GM13977 (cell line): ENCODE data around the gene LEAP2.

ENCODE experiments used
- DNase-seq: peaks from one replicate; pipeline ENCODE4 v3.0.0; 2012; ENCODE audit warnings: low spot score
- in situ Hi-C: fragments of 300-500 bp; cut with MboI; formaldehyde crosslinking; loops from one replicate; pipeline ENCODE4 v1.12.0; 2022; ENCODE audit warnings: low sequenced_read_pairs, low pct_unique_long_range_greater_than_20kb, mixed read lengths, inconsistent platforms; ENCODE audit not compliant: unreplicated experiment
- TF ChIP-seq, protein P1 (sequence below): IDR thresholded peaks from 2 replicates; pipeline ENCODE4 v1.5.1; 2012; ENCODE audit warnings: mild to moderate bottlenecking, control low read depth; ENCODE audit not compliant: insufficient read depth; ENCODE audit errors: extremely low read depth, missing control alignments

The LEAP2 gene, protein sequence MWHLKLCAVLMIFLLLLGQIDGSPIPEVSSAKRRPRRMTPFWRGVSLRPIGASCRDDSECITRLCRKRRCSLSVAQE

DNA sequence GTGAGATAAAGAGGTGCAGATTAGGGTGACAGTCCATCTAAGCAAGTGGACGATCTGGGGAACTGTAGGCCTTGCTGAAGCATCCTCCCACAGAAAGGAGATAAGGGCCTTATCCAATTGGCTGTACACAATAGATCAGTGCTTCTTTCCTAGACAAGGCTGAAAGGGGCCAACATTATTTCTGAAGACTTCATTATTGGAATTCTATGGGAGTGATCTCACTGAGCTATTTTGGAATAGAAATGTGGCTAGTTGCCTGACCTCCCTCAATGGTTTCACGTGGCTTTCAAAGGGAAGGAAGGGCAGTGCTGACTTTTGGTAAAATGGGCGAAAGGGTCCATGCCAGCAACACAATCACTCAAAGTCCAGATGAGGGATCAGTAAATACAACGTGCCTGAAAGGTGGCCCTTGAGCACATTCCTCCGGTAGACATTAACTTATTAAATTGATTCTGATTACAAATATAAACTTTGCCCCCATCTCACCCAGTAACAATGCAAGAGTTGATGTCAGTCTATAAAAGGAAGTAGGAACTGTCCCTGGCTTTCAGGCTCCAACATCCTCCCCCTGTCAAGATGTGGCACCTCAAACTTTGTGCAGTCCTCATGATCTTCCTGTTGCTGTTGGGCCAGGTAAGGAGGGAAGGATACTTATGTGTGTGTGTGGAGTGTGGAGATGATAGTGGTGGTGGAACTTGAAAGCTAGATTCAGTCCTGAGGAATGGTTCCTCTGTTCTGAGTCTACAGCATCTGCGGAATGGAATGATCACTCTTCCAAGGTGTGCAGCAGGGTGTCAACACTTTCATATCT lies at the start of gene LEAP2:
Gene LEAP2 (plus strand): TSS at position 550 of the 811 bp plus-strand sequence. CDS start 27 bp downstream, at position 577.
- in situ Hi-C loops: no loop called here
- no peak for DNase-seq
- TF ChIP-seq, protein P1, sequence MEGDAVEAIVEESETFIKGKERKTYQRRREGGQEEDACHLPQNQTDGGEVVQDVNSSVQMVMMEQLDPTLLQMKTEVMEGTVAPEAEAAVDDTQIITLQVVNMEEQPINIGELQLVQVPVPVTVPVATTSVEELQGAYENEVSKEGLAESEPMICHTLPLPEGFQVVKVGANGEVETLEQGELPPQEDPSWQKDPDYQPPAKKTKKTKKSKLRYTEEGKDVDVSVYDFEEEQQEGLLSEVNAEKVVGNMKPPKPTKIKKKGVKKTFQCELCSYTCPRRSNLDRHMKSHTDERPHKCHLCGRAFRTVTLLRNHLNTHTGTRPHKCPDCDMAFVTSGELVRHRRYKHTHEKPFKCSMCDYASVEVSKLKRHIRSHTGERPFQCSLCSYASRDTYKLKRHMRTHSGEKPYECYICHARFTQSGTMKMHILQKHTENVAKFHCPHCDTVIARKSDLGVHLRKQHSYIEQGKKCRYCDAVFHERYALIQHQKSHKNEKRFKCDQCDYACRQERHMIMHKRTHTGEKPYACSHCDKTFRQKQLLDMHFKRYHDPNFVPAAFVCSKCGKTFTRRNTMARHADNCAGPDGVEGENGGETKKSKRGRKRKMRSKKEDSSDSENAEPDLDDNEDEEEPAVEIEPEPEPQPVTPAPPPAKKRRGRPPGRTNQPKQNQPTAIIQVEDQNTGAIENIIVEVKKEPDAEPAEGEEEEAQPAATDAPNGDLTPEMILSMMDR: no peak

DNA sequence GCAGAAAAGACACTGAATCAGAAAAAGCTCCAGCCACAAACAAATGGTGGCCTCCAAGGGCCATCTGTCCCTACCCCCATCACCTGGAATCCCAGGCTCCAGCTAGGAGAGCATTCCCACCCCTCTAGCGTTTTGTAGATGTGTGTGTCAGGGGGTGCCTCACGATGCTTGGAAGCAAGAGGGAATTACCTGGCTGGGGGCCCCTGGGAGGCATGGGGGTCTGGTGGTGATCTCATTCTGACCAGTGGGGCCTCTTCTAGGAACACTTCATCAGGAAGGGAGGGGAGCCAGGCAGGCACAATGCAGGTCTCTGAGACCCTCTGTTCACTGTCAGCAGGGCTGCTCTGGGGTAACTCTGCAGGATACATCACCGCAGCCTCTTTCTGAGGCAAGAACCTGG lies 49.0 kb upstream of the LEAP2 start:
- in situ Hi-C loops: loop anchor here (10.0 kb wide), 1 partner anchor 440 kb away; no protein-coding TSS in a partner anchor
- DNase-seq: peak; percentile 30
- TF ChIP-seq, protein P1: no peak

DNA sequence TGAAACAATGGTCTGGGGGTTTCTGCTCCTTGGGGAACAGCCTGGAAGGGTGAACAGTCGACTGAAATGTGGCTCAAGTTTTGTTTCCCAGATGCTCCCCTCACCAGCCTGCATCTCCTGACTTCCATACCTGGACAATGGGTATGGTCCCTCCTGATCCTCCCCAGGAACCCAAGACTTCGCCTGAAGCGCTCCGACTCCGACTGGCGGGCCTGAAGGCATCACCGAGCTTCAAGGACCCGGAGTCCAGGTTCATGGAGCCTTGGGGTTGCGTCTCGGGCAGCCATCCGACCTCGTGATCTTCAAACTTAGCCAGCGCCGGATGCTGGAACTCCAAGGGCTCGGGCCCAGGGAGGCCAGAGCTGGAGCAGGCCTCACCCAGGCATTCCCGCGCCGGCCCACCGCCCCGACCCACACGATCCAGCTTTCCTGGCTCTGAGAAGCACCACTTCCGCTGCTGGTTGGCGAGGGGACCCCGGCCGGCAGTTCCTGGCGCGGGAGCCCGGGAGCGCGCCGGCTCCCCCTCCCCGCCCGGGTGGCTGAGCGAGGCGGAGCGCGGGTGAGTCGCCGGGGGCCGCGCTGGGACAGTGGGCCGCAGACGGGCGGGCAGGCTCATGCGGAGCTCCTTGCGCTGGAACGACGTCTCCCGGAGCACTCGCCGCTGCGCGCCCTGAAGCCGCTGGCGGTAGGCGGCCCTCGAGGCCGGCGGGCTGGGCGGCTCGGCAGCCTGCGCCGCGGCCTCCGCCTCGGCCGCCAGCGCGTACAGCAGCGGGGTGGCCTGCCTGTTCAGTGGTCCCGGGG lies 48.2 kb upstream of the LEAP2 start:
- DNase-seq: peak; percentile 70
- in situ Hi-C loops: loop anchor here (10.0 kb wide), 1 partner anchor 440 kb away; no protein-coding TSS in a partner anchor

DNA sequence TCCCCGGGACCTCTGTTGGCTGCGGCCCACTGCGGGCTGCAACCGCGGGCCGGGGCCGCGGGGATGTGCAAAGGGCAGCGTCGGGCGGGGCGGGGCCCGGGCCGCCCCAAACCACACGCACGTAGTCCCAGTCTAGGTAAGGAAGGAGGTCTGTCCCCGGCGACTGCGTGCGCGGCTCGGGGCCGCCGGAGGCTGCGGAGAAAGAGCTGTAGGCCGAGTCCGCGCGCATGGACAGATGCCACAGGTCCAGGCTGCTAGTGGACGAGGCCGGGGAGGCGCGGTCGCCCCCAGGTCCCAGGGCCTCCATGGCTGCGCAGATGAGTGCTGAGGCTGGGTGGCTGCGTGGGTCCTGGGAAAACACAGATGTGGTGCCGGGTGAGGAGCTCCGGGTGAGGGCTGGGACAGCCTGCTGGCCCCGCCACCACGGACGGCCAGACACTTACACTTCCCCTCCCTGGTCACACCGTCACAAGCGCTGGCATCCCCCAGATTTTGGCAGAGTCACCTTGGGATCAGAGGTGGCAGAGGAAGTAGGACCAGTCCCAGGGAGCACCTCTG lies 47.6 kb upstream of the LEAP2 start:
- DNase-seq: peak; percentile 24
- in situ Hi-C loops: loop anchor here (10.0 kb wide), 1 partner anchor 441 kb away; no protein-coding TSS in a partner anchor
- TF ChIP-seq, protein P1: no peak

More for the DNA sequence above, 48.2 kb upstream of the LEAP2 start:
- TF ChIP-seq, protein P1: no peak

DNA sequence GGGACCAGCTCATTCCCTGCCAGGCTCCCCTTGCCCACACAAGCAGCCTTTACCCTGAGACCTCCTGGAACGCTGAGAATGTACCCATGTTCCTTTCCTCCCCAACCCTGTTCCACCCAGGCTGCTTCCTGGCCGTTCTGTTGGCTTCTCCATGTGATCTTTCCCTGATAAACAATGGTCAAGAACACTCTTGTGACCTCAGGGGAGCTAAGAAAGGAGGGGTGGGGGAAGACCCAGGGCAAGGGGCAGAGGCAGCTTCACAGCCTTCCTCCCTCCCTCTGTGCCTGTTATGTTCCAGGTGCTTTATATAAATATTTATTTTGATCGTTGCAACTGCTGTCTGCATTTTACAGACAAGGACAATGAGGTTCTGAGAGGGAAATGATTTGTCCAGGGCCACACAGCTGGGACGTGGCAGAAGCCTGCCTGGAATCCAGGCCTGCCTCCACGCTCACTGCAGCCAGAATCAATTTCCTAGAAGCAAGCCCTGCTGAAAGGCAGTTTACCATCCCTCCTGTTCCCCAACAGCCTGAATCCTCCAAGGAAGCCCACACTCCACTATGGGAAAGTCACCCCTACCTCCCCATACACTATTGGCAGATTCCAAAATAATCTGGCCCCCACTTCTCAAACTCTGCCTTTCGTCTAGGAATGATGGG lies 46.9 kb upstream of the LEAP2 start:
- no peak for DNase-seq
- TF ChIP-seq, protein P1: no peak
- in situ Hi-C loops: loop anchor here (10.0 kb wide), 1 partner anchor 442 kb away; no protein-coding TSS in a partner anchor
